Neural cell (in vitro differentiated cells): Measurements from ENCODE around the gene ARMC9.

Experiments
- POLR2AphosphoS5 ChIP-seq: IDR thresholded peaks from 2 replicates; pipeline ENCODE4 v1.6.1; 2012
- SMC3 ChIP-seq: fragments of 450-650 bp; conservative IDR thresholded peaks from 2 replicates; pipeline ENCODE4 v1.6.1; 2014; ENCODE audit warnings: antibody characterized with exemption, mild to moderate bottlenecking, moderate library complexity; ENCODE audit not compliant: poor library complexity
- TAF1 ChIP-seq: IDR thresholded peaks from 2 replicates; pipeline ENCODE4 v1.6.1; 2012; ENCODE audit warnings: low read depth
- TF ChIP-seq, protein P1 (sequence below): fragments of 450-650 bp; IDR thresholded peaks from 2 replicates; pipeline ENCODE4 v1.5.1; 2014; ENCODE audit warnings: antibody characterized with exemption, mild to moderate bottlenecking, moderate library complexity; ENCODE audit not compliant: poor library complexity, severe bottlenecking

DNA sequence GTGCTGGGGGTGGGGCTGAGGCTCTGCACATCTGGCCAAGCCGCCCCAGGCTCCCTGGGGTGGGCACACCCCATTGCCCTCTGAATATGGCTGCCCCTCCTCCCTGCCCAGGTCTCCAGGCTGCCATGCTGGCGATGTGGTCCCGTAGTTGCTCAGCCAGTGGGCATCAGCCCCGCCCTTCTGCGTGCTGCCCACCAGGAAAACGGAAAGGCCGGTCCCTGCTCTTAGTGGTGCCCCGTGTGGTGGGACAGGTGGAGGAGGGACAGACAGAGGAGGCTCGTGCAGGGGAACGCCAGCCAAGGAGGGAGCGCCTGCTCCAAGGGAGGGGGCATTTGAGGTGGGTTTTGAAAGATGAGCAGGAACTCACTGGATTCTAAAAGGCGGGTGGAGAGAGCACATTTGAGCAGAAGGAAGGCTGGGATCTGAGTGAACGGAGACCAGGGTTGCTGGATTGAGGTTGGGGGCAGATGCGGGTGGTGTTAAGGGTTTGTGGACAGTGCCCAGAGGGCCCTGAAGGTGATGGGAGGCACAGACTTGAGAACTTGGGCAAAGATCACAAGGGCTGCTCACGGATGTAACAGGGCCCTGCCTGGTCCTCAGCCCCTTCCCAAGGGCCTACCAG, 190.4 kb downstream of the ARMC9 start:
- TF ChIP-seq TAF1 = no peak
- TF ChIP-seq SMC3 = no peak
- TF ChIP-seq POLR2AphosphoS5 = no peak
- TF ChIP-seq, protein P1, sequence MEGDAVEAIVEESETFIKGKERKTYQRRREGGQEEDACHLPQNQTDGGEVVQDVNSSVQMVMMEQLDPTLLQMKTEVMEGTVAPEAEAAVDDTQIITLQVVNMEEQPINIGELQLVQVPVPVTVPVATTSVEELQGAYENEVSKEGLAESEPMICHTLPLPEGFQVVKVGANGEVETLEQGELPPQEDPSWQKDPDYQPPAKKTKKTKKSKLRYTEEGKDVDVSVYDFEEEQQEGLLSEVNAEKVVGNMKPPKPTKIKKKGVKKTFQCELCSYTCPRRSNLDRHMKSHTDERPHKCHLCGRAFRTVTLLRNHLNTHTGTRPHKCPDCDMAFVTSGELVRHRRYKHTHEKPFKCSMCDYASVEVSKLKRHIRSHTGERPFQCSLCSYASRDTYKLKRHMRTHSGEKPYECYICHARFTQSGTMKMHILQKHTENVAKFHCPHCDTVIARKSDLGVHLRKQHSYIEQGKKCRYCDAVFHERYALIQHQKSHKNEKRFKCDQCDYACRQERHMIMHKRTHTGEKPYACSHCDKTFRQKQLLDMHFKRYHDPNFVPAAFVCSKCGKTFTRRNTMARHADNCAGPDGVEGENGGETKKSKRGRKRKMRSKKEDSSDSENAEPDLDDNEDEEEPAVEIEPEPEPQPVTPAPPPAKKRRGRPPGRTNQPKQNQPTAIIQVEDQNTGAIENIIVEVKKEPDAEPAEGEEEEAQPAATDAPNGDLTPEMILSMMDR = no peak
